Measurements from ENCODE around the gene PLCZ1.
"Not testable (repeated sequence)": the region's sequence is repeated elsewhere in the genome, so short reads cannot be mapped to it uniquely, and the experiment has no call there.

PLCZ1 gene

GRCh38 chr12:18700271-18700670 is 37.5 kb downstream of the PLCZ1 start:
- DNase-seq, result no peak

DNA sequence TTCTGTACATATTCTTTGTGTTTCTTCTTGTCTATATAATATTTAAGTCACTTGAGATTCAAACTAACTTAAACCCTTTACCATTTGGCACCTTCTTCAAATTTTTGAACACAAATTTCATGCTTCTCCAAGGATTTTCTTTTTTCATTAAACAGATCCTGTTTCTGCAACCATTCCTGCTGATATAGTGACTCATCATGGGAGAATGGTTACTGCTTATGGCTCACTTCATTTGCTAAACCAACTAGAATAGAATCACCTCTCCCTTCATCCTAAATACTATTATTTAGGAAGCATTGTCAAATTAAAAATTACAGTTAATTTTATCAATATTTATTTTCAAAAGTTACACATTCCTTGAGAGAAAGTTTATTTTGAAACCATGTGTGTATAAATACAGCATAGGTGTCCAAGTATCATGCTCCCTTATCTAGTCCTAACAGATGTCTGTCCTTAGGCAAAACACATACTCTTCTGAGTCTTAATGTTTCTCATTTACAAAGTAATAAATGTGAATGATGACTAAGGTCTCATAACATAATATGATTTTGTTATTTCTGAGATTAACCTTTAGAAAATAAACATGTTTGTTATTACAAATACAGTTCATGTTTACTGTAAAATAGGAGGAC is 40.7 kb downstream of the PLCZ1 start:
- no peak for DNase-seq

DNA sequence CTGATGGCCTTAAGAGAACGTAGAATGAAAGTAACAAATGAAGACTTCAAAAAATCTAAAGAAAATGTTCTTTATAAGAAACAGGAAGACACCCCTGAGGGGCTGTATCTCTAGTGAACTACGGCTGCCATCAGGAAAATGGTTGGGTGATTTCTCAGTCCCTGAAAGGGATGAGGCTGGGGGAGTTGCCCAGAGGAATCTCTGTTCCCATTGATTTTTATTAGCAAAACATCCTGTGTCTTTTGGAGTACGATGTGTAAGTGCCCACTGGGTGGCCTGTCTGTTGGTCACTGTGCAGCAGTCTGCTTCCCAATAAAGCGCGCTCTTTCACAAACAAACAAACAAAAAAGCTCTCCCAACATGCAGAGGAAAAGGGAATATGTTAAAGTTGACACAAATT is 43.8 kb downstream of the PLCZ1 start:
- not testable (repeated sequence) for DNase-seq

DNA sequence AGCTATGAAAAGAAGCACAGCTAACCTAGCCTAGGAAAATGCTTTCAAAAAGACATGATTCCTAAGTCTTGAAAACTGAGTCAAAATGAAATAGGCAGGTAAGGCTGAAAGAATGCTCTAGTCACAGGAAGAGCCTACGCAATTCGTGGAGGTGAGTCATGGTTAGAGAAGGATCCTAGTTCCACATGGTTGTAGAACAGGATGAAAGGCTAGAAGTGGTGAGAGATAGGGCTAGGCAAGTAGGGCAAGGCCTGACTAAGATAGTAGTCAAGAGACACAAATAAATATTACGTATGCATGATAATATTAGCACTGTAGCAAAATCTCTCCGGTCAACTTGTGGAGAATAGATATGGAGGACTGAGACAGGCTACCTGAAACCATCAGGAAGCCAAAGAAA is 47.2 kb downstream of the PLCZ1 start:
- DNase-seq, result no peak

- DNase-seq, result no peak
These were observed 48.0 kb downstream of the PLCZ1 start for GRCh38 chr12:18689771-18690170.

DNA sequence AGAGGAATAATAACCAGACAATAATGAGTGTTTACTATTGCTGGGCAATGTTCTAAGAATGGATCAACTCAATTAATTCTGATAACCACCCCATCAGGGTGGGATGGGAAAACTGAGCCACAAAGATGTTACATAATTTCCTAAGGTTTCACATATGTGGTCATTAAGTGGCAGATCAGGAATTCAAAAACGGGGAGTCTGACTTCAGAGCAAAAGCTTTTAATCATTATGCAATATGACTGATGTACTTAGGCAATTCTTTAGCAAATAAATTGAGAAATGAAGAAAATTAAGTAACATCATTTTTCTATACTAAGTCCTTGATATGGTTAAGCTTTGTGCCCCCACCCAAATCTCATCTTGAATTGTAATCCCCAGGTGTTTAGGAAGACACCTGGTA is 53.4 kb downstream of the PLCZ1 start:
- DNase-seq, result no peak

DNA sequence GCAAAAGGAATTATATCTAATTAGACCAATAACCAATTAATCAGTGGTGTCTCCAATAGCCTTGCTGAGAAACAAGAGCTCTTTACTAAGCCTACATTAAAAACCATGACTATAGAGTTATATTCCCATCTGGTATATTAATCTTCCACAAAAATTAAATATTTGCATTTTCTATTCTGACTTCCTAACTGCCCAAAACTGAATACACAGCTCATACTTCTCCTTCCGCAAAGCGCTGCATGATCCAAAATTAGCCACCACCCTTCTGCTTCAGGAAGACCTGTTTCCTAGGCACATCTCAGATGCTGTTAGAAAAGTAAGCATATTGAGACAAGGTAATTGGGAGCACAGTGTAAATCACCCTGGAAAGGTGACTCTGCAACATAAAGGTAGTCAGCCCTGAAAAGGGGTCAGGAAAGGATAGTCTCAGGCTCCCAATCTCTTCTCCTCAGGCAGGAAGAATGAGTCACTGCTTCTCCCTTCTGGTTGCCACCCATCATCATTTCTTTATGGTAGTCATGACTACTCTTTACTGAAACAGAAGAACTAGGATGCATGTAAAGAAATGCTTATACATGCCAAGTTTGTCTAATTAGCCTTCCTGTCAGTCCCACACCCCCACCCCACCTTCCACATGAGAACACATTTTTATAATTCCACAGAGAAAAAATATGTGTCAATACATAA is 54.3 kb downstream of the PLCZ1 start:
- no peak for DNase-seq

DNA sequence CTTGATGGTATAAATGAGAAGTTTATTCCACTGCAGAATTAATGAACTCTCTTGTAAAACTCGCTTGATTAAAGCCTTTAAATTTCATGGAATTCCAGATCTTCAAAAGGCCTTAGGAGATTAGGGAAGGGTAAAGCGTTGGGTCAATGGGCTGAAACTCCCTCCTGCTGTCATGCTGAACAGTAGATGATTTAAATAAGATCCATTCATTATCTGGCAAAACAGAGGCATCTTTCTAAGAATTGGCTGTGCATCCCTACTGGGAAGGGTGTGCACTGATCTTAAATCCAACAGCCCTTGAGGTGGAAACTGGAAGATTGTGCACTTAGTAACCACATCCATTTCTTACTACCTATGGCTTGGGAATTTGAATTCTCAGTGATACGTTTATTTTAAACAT is 56.0 kb downstream of the PLCZ1 start:
- no peak for DNase-seq

DNA sequence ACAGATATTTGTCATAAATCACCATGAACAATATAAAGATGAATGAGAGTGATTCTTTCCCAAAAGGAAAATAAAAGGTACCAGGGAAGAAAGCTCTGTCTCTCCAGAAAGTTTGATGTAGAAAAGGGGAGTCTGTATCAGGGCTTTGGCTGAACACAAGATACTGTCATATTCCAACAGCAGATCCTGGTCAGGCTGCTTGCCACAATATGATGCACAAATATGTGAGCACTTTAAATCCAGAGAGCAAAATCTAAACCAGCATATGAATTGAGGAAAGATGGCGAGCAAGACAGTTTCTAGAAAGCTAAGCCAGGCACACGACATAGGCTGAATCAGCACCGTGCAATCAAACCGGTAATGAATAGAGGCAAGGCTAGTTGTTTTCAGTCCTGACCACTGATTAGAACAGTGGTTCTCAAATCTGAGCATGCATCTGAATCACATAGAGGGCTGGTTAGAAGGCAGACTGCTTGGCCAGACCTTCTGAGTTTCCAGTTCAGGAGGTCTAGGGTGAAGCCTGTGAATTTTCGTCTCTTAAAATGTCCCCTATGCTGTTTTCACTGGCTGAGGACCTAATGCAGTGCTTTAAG is 60.7 kb downstream of the PLCZ1 start:
- no peak for DNase-seq

DNA sequence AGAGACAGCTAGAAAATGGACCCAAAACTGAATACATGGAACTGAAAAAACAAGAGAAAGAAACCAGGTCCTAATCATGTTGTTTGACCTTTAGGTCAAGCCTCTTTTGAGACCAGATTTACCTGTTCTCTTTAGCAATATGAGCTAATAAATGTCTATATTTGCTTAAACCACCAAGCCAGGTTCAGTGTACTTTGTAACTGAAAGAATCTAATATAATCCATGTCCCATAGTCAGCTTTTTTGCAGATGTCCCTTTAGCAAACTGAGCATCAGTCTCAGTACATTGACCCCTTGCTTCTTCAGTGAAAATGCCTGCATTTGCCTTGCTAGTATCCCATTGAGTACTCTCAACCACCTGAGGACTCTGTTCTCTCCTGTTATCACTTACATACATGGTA is 61.7 kb downstream of the PLCZ1 start:
- no peak for DNase-seq

DNA sequence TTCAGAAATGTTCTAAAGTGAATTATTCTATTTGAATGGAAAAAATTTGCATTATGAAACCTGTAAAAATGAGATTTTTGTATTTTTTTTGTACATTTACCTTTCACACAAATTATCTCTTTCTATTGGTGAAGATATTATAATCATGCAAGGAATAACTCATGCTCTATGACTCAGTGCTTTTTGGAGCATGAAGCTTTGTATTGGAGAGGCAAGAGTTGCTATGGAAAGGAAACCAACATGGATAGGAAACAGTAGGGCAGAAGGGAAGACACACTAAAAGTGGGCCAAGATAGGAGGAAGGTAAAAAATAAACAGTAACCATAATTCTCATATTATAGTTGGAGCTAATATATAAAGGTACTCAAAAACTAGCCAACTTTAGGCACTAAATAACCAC is 79.0 kb downstream of the PLCZ1 start:
- no peak for DNase-seq

- DNase-seq, result no peak
These were observed 79.6 kb downstream of the PLCZ1 start for GRCh38 chr12:18658179-18658578.

- DNase-seq, result no peak
These were observed 82.5 kb downstream of the PLCZ1 start for GRCh38 chr12:18655351-18655750.

- no peak for DNase-seq
These were observed 84.3 kb downstream of the PLCZ1 start for GRCh38 chr12:18653465-18653864.

DNA sequence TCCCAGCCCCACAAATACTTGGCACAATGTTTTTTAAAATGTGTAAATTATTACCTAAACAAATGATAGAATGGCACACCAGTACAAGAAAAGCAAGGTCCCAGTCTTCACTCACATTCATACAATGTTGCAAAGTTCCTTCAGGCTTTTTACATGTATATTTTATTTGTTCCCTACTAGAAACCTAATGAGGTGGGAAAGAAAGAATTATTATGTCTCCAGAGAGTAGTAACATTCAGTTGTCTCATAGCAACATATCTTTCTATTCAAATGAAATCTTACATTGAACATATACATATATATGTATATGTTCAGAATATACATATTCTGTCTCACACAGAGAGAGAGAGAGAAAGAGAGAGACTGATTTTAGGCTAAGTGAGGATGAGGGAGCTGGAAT is 85.2 kb downstream of the PLCZ1 start:
- no peak for DNase-seq

DNA sequence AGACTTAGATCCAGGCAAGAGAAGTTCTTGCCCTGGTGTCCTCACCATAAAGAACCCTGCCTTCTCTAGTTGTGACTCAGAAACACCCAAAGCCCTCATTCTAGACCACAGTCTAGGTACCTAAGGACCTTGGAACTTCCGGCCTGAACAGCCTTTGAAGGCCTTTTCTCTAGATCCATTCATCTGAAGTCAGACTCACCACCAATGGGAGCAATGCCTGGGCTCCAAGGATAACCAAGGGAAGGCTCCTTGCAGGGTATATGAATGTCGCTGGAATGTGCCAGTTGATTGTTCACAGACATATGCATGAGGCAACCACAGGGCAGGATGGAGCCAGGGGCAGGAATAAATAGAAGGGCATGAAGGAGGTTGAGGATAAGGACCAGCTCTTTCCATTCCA is 86.3 kb downstream of the PLCZ1 start:
- DNase-seq, result no peak

- no peak for DNase-seq
These were observed 91.4 kb downstream of the PLCZ1 start for GRCh38 chr12:18646286-18646890.

GRCh38 chr12:18644564-18644963 is 93.2 kb downstream of the PLCZ1 start:
- no peak for DNase-seq

DNA sequence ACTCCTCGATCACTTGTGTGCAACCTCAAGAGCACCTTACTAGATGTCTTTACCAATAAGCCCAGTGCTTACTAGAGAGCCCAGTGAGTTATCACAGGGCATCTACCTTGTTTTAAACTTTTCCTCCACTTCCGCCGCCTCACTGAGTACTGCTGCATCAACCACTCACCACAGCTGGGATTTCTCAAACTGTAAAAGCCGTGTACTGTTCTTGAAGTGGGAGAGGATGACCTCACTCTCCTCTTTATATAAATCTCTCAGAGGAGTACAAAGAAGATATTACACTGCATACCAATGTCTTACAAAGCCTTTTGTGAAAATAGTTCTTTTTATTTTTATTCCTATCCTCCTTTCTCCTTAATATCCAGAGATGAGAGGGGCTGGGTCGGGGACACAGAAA is 94.1 kb downstream of the PLCZ1 start:
- DNase-seq, result no peak

GRCh38 chr12:18640321-18640955 is 97.4 kb downstream of the PLCZ1 start:
- DNase-seq, result no peak

- no peak for DNase-seq
These were observed 103.4 kb downstream of the PLCZ1 start for GRCh38 chr12:18634382-18634781.
